NK-92 (cell line): Measurements from ENCODE around the gene TSPAN18.

Experiments used
- DNase-seq: peaks from one replicate; lab custom pipeline; 2025; ENCODE audit not compliant: unreplicated experiment; lab: John Stamatoyannopoulos, UW

The TSPAN18 gene

GRCh38 chr11:44885065-44885810 lies 158.5 kb downstream of the TSPAN18 start:
- no peak for DNase-seq

- no peak for DNase-seq
These were observed 159.4 kb downstream of the TSPAN18 start for GRCh38 chr11:44885919-44886789.

DNA sequence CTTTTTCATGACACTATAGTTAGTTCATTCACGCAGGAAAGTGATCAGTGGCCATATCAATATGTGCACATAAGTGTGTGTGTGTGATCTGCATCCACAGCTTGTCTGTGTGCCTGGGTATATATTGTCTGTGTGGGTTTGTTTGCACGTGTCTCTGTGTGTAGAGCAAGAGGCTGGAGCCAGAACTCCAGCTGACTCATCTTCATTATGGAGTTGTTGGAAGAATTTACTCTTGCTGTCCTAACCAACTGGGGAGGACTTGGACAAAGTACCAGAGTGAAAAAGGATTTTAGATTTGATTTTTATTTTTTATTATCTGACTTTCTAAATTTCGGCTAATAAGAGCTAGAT lies 160.0 kb downstream of the TSPAN18 start:
- no peak for DNase-seq

GRCh38 chr11:44887636-44888035 lies 160.9 kb downstream of the TSPAN18 start:
- no peak for DNase-seq

DNA sequence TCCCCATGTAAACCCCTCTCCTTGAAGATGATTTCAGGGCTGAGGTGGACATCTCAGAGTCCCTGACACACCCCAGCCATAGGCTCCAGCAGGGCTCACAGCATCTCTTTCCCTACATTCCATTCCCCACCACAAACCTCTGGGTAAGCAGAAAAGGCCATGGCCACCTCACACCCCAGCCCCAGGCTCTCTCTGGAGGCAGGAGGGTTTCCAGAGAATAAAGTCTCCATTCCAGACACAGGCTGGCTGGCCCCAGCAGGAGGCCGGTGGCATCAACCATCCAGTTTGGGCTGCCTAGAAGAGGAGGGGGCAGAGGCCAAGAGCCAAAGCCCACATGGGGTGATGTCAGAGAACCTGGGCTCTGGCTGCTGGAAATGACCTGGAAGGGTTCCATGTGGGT lies 162.5 kb downstream of the TSPAN18 start:
- no peak for DNase-seq

GRCh38 chr11:44892843-44893242 lies 166.1 kb downstream of the TSPAN18 start:
- no peak for DNase-seq

DNA sequence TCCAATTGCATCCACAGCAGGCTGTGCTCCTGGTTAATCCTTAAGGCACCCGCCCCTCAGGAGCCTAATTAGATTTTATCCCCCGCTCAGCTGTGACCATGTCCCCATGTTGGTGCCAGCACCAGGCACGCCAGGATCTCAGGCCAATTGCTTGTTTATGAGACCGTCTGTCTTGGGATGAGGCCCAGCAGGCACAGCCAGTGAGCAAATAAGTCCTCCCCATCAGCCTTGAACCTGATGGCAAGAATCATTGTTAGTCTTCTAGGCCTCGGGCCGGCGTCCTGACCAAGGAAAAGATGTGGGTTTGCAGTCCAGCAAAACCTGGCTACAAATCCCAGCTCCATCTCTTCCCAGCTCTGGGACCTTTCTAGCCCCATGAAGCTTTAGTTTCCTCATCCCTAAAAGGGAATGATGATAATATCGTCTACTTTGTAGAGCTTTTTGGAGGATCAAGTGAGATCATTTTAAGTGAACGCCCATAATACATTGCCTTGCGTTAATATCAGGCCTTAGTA lies 166.6 kb downstream of the TSPAN18 start:
- DNase-seq: no peak

DNA sequence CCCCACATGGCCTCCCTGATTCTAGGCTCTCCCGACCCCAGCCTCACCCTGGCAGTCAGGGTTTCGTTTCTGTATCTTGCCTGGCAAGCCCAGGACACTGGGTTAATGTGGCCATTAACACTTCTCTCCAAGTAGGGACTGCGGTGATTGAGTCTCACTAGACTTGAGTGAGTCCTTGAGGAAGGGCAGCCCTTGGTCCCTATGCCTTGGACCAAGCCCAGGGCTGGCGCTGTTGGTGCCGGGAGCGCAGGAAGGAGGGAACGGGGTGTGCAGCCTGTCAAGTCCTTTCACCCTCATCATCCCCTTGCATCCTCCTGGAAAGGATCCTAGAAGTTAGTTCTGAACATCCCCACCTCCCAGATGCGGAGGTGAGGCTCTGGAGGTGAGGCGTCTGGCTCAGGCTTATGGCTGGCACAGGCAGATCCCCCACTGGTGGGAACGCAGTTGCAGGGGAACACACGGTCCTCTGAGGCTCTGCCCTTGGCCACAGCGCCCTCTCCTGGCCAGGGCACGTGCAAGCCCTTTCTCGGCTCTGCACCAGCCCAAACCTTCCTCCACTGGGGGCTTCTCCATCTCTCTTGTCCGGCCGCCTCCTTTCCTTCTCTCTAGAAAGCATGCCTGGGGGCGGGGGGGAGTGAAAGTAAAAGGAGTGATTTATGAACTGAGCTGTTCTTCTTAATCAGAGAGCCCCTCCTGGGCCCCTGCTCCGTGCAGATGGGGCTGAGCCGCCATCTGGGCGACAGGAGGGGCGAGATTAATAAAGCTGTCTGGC lies 167.3 kb downstream of the TSPAN18 start:
- DNase-seq: no peak

GRCh38 chr11:44899959-44900358 lies 173.2 kb downstream of the TSPAN18 start:
- no peak for DNase-seq

DNA sequence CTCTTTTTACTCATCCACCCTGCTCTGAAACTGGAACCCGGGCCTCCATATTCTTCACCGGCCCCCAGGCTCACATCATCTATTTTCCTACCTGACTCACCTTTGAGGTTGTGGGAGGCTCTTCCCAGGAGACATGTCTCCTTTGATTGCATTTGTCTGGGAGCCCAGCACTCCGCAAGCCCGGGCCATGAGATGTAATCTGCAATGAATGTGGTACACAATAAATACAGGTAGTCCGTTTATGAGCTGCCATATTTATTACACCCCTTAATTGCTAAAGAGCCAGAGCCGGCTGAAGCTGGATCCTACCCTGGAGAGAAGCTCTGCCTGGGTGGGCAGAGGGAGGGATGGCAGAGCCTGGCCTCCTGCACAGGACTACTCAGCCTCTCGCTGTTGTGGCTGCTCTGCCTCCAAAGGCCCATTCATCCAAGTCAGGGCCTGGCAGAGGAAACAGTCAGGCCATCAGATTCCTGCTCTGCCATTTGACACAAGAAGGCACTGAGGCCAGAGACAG lies 174.4 kb downstream of the TSPAN18 start:
- DNase-seq: no peak

- no peak for DNase-seq
These were observed 175.0 kb downstream of the TSPAN18 start for GRCh38 chr11:44901786-44902185.

GRCh38 chr11:44903035-44903434 lies 176.3 kb downstream of the TSPAN18 start:
- no peak for DNase-seq

DNA sequence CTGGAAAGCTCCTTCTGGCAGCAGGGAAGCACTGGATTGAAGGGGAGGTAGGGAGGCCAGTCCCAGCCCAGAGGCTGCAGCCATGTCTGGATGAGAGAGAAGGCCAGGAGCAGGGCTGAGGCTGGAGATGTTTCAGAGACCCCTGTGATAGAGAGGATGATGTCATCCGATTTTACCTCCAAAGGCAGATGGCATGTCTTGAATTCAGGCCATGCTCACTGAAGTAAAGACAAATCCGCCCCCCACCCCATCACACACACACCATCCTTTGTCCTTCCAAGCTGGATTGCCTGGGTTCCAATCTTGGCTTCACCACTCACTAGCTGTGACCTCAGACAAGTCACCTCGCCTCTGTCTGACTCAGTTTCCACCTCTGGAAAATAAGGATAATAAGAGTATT lies 176.8 kb downstream of the TSPAN18 start:
- DNase-seq: no peak

GRCh38 chr11:44904261-44905020 lies 177.7 kb downstream of the TSPAN18 start:
- no peak for DNase-seq

- no peak for DNase-seq
These were observed 178.5 kb downstream of the TSPAN18 start for GRCh38 chr11:44905131-44905866.

- no peak for DNase-seq
These were observed 179.9 kb downstream of the TSPAN18 start for GRCh38 chr11:44906649-44907048.

- DNase-seq: no peak
These were observed 182.8 kb downstream of the TSPAN18 start for GRCh38 chr11:44909557-44909956.

- no peak for DNase-seq
These were observed 183.8 kb downstream of the TSPAN18 start for GRCh38 chr11:44910591-44910990.

DNA sequence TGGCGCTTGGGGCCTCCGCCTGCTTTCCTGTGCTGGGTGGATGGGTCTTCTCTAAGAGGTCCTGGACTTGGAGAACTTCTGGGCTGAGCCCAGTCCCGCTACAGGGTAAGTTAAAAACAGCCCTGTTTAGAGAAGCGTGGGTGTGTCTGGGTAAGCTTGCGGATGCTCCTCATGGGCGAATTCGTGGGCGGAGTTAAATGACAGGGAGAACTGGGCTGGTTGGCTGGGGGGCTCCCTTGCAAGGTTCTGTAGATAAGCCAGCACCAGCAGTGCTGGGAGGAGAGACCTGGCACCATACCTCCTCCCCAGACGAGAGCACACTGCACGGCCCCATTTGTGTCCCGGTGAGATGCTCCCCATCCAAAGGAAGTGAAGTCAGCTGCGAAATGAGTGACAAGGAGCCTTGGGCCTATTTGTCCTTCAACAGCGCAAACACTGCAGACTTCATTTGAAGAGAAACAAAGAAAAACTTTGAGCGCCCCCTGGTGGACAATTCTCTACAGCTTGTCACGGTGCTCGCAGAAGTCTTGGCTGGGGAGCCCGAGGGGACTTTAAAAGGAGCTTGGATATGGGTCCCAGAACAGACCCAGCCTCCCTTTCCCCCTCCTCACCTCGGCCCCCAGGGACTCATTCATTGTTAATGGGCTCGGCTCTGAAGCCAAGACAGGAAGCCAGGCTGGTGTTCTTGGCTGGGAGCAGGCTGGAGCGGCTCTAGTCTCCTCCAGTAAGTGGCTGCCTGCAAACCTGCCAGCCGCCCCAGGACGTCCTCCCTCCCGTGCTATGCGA lies 184.5 kb downstream of the TSPAN18 start:
- no peak for DNase-seq
